Activated CD4-positive, alpha-beta T cell treated with anti-CD3 and anti-CD28 coated beads, Interleukin-2, amount 50 U/mL, for 24 hours (primary cell): ENCODE measurements around the gene PFKL.

Experiments used
- DNase-seq, 2 donors: peaks; one replicate each; pipeline ENCODE4 v3.0.0-alpha.2; 2020; ENCODE audit warnings: low read depth in 1 of 2, low spot score in 1 of 2

PFKL gene

DNA sequence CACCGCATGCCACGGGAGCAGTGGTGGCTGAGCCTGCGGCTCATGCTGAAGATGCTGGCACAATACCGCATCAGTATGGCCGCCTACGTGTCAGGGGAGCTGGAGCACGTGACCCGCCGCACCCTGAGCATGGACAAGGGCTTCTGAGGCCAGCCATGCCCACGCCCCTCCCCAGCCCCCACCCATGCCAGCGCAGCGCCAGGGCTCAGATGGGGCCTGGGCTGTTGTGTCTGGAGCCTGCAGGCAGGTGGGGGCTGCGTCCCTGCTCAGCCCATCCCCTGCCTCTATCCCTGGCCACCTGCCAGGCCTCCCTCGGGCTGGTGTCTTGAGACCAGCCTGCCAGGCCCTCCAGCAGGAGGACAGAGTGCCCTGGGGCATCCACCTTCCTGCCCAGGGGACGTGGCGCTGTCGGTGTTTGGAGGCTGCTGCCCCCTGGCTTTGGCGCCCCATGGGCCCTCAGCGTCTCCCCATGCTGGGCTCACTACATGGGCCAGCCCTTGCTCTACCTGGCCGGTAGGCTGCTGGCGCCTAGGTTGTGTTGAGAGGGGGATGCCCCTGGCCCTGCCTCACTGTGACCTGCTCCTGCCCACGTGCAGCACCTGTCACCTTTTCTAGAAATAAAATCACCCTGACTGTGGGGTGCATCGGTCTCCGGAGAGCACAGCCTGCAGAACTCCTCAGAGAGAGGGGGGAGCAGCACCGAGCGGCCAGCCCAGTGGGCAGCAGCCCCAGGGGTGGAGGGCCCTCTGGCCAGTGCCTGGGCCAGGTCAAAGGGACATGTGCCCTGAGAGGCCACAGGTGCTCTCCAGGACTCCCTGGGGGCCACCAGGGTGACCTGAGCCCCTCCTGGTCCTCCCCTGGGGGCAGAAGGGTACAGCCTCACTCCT lies 27.1 kb downstream of the PFKL start:
- no peak for DNase-seq

DNA sequence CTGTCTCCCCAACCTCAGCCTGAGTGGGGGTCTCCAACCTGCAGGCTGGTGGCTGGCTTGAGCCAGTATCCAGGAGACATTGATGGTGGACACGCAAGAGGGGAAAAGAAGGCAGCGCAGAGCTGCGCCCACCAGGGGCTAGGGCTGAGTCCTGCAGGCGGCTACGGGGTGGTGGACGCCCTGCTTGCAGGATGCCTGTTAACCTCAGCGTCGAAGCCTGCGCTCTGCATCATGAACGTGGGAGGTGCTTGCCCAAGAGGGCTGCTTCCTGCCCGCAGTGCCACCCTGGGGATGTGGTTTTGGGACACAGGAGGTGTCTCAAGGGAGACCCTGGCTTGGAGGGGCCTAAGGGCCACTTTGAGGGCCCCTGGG lies 27.7 kb downstream of the PFKL start:
- no peak for DNase-seq

DNA sequence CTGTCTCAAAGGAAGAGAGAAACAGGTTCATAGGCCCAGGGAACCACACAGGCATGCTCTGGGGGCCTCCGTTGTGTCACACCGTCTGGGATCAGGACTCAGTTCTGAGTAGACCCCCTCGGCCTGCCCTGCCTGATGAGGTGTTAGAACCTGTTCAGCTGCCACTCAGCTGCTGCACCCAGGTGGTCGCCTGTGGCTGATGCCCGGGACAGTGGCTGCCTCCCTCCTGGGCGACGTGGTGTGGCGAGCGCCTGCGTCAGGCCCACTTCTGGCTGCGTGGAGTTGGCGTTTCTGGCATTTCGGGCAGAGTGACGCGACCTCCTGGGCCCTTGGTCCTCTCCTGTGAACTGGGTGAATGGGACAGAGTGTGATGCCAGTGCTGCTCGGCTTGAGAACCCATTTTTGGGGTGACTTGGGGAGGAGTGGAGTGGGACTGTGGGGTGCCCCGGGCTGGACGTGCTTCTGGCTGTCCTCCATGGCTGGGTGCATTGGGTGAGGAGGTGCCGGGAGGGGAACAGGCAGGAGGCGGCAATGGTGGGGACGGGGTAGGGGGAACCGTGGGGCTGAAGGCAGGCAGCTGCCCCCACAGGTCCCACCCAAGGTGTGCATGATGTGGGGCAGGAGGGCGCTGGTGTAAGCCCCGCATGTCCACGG lies 28.5 kb downstream of the PFKL start:
- DNase-seq = no peak

DNA sequence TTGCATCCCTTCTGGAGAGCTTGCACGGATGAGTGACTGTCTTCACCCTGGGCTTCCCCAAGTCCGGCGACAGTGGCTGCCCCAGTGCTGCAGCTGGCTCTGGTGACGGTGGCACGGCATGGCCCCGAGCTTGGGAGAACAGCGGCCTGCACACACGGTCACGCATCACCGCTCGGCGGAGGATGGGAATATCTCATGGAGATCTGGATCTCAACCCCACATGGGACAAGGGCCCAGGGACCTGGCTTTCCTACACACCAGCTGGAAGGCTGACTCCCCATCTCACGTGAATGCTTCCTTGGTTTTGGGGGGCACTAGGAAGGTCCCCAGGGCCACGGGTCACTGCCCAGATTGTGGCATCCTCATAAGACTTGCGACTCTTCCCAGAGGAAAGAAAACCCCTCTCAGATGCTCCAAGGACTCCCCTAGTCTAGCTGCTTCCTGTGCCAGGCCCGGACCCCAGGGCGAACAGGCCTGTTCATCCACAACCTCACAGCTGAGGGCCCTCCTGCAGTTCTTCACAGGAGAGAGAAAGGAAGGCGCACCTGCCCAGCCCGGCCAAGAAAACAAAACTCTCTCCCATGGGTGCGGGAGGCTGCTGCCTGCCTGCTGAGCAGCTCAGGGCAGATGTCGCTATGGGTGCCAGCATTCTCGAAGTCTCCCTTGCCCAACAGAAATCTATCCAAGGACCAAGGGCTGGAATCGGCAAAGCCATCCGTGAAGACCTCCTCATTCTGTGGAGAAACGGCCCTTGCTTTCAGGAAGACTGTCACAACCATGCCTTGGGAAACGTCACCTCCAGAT lies 29.4 kb downstream of the PFKL start:
- no peak for DNase-seq

DNA sequence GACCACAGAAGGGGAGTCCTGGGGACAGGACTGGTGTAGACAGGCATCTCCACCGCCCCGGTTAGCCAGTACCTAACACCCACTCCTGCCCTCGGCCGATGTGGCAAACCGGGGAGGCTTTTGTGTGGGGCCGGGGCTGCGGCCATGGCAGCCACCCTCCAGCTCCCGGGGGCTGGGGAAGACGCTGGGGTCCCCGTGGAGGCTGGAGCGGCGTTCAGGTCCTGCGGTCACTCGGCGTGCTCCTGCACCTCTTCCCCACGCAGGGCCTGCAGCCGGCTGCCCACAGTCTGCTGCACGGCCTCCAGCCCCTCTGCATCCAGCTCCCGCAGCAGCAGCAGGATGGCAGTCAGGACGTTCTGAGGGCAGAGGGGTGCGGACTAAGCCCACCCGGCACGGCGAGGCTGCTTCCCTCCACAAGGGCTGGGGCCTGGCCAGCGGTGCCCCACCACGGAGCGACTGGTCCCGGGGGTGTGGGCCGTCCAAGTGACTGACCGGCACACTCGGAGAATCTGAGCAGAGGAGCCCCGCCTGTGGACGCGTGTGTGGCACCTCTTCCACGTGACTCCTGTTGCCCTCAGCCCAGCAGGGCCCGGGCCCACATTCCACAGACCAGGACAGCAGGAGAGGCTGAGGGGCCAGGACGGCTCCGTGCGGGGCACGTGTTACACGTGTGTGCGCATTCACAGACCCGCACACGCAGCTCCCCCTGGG lies 30.3 kb downstream of the PFKL start:
- DNase-seq = no peak

DNA sequence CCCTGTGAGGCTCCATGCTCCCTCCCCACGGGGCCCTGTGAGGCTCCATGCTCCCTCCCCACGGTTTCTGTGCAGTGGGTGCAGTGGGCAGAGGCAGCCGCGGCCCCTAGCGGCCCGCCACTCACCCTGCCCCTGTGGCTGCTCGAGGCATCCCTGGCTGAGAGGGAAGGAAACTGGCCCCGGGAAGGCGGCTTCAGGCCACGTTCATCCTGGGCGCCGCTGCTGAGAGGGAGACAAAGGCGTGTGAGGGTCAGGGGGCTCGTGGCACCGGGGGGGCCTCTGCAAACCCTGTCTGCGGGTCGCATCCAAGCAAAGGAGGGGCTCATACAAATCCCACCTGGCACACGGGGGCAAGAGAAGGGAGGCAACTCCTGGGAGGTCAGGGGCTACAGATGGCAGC lies 30.8 kb downstream of the PFKL start:
- no peak for DNase-seq

DNA sequence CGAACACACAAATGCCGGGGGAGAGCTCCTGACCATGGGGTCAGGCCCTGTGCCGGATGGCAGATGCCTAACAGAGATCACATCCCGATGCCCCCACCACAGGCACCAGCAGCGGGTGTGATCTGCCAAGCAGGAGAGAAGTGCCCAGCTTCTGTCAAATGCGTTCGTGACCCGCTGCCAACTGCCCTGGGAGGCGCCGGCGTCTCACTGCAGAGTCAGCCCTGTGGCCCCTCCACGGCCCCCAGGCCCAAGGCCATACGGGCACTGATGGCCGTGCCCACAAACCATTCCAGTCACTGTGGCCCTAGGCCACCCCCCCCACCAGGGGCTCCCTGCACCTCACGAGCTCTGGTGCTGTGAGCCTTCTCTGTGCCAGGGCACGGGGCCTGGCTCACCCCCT lies 31.4 kb downstream of the PFKL start:
- DNase-seq = no peak

DNA sequence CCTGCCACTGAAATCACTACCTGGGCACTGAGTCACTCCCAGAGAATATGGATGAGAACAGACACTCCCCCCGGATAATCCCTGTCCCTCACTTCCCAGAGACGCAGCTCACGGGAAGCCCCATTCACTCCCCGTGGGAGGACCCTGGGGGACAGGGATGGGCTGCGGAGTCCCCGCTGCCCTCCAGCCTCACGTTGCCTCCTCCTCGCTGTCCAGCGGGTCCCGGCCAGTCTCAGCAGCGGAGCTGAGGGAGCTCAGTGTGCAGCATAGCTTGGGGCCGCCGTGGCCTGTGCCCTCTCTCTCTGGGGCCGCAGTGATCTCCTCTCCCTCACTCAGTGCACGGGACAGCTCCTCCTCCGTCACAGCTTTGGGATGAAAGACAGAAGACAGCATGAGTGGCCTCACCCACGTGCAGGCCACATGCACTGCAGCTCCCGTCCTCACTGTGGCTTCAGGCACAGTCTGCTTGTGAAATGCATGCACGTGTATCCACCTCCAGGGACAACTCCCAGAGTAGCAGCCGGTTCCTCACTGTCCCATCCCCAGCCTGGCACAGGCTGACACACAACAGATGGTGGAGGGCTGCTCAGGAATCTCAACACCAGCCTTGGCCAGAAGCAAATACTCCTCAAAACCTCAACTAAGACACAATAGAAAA lies 31.9 kb downstream of the PFKL start:
- DNase-seq = no peak

DNA sequence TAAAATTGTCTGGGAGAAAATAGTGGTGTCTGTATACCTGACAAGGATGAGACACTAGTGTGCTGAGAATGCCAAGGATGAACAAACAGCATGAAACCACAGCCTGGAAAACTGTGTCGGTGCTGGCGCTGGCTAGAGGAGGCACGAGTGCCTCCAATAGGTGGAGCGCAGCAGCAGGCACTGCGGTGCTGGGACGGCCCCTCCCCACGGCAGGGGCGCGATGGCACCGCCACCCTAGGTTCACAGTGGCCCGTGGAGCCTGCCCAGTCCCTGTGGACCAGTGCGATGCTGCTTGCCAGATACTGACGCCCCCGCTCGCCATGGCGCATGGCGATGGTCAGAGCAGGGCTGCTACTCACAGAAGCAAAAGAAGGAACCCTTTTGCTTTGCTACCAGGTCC lies 32.5 kb downstream of the PFKL start:
- DNase-seq = no peak

DNA sequence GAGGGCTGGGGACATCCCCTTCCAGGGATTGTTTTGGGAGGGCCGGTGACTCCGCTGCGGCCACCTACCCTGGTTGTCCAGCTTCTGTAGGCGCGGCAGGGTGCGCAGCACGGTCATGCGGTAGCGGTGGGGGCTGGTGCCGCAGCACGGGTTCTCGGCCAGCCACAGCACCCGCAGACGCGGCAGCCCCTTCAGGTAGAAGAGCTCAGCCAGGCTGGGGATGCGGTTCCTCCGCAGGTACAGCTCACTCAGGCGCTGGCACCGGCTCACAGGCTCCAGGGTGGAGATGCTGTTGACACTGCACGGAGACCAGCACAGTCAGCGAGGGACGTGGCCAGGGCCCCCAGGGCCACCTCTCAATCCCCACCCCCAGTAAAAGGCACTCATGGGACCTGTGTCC lies 33.1 kb downstream of the PFKL start:
- no peak for DNase-seq

DNA sequence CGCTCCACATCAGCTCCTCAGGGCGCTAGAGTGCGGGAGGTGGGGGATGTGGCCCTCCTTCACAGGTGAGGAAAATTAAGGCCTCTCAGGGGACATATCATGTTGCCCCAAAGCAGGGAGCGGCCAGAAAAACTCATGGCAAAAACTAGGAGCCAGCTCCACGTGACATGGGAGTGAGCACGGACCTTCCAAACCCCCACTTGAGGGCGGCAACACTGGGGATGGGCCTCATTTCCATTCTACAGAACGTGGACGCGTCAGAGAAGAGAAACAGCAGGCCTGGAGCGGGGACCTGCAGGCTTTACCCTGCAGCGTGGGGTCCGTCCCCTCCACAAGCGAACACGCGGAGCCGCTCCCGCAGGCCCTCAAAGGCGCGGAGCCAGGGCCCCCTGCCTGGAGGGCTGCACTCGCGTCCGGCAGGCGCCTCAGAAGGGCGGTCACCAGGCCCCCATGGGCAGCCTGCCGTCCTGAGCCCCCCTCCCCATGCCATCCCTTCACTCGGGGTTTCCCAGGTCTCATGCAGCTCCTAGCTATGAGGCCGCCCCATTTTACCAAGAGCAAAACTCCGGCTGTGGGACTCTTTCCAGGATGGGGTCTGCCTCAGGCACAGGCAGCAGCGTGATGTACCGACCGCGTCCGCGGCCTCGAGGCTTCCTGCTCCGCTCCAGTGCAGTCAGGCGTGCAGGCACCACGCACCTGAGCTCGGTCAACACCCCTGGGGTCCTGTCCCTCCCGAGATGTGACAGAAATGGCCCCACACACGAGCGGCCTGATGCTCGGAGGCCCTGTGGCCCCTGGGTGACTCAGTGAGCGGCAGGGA lies 33.9 kb downstream of the PFKL start:
- no peak for DNase-seq

DNA sequence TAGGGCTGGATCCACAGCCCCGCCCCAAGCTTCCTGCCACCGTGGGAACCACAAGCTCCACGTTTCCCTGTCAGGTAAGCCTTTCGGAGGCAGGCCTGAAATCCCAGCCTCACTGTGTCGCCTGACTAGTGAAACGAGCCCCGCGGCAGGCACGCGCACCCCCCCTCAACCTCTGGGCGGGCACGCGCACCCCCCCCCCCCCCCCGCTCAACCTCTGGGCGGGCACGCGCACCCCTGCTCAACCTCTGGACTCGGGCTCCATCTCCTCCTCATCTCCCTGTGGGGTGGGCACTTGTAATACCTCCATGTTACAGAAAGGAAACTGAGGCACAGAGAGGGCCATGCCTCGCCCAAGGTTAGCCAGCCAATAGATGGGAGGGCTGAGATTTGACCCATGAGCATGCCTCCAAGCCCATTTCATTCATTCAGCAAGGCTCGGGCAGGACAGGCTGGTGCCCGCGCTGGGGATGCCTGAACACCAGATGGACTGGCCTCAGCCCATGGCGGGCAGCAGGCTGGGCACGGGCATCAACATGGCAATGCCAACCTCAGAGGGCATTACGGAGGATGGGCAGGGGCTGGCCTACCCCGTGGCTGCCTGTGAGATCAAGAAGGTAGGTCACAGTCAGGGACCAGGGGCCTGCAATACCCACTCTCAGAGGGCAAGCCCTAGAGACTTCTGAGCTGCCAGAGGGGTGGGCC lies 34.6 kb downstream of the PFKL start:
- DNase-seq = no peak

DNA sequence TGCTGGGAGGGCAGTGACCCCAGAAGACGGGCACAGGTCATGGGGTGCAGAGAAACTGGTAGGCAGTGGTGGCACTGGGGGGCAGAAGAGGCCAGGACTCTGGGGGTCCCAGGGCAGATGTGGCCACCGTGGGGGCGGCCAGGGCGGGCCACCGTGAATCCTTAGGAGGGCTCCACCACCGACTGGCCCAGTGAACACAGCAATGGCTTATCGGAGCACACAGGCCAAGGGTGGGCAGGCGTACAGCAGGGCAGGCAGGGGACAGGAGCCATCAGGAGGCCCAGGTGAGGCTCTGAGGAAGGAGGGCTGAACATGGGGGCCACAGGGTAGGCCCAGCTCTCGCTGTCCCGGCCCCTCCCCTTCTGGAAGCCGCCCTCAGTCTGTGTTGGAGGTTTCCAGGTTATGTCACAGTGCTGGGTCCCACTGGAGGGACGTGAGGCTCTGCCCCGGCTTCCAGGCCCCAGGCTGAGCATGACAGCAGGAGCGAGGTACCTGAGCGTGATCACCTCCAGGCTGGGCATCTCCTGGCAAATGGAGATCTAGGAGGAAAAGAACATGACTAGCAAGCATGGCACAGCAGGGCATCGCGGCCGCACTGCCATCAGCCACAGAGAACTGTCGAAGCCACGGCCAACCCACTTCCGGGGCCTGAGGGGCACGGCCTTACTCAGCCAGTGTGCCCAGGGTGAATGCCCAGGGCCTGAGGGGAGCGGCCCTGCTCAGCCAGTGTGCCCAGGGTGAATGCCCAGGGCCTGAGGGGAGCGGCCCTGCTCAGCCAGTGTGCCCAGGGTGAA lies 35.6 kb downstream of the PFKL start:
- no peak for DNase-seq

DNA sequence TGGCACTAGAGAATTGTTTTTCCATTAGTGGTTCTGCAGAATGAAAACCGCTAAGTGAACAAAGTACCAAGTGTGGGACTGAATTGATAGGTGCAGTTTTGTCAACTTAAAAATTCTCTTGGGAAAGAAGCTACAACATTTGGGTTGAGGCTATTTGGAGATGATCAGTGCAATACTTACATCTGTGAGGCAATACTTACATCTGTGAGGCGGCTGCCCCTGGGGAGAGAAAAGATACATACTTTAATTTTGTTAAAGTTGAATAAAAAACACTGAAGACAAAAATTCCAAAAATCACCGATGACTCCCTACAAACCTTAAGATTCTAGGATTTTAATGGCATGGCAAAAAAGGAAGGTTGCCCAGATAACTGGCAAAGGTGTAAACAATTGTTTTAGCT lies 37.6 kb downstream of the PFKL start:
- DNase-seq = no peak

DNA sequence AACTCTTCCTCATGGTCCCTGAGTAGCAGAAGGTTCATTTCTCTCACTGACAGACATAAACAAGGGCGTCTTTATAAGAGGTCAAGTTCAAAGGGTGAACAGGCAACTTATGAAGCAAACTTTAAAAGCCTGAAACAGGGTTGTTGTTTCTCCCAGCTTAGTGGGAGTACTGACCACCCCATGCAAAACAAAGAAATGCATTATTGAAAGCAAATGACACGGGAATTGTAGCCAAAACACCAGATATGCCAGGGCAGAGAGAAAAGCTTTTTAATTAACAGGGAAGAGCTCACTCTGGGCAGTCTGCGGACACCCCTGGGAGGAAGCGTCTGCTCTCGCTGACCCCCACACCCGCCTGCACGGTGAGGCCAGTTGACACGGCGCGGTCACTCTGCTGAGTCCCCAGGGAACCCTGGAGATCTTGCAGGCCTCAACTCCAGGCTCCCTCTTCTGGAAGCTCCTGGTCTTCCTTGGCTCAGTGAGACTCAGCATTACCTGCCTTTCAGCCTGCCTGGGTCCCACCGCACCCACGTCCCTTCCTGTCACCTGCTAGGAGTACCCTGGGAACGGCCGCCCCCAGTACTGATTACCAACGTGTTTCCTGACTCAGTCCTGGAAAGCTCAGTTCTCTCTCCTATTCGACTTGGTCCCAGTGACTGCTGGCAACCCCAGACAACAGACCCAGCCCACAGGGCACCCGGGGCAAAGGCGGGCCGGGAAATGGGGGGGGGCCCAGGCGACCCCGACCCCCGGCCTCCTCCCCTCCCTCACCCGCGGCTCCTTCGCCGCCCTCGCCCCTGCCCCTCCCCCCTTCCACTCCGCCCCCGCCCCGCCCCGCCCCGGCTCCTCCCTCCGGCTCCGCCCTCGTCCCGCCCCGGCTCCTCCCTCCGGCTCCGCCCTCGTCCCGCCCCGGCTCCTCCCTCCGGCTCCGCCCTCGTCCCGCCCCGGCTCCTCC lies 38.4 kb downstream of the PFKL start:
- DNase-seq = peak; percentile 13 to 14

DNA sequence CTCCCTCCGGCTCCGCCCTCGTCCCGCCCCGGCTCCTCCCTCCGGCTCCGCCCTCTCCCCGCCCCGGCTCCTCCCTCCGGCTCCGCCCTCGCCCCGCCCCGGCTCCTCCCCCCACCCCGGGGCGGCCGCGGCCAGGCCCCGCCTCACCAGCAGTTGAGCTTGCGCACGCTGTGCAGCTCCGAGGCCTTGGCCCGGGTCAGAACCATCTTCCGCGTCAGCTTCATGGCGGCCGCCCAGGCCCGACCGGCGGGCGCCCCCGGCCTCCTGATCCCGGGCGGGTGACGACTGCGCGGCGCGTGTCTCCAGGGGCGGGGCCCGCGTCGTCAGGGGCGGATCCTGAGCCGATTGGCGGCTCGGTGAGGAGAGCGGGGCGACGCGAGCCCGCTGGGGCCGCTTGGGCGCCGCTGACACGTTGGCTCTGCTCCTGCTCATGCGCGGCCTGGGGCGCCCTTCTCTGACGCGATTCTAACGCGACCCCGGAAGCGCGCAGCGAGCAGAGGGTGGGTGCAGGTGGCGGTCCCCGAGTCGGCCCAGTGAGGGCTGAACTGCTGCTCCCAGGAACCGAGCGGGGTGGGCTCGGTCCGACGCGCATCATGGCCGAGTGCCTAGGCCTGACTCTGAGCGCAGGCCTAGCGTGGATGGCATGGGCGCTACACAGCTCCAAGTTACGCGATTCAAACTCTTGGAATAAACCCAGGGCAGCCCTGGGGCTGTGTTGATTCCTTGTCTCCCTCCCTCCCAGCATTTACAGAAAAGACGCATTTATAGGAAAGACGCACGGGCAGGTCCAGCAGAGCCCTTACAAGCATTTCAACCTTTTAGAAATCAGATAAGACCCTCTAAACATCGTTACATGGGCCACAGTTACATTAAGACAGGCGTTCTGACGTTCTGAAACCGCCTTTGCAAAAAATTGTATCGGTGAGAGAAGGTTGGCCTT lies 39.4 kb downstream of the PFKL start, which contains the start of gene CFAP410:
Gene CFAP410 (minus strand): TSS at position 420 of the 940 bp plus-strand sequence. CDS start 196 bp downstream, at position 224.
- peak; percentile 89 to 91 for DNase-seq
